GM12801 (cell line): ENCODE results near the gene WDR18.

Source experiments
- TF ChIP-seq, protein P1 (sequence below): IDR thresholded peaks from one replicate; pipeline ENCODE4 v1.5.1; 2011; ENCODE audit warnings: control low read depth; ENCODE audit not compliant: insufficient read length; ENCODE audit errors: extremely low read depth

WDR18 gene

DNA sequence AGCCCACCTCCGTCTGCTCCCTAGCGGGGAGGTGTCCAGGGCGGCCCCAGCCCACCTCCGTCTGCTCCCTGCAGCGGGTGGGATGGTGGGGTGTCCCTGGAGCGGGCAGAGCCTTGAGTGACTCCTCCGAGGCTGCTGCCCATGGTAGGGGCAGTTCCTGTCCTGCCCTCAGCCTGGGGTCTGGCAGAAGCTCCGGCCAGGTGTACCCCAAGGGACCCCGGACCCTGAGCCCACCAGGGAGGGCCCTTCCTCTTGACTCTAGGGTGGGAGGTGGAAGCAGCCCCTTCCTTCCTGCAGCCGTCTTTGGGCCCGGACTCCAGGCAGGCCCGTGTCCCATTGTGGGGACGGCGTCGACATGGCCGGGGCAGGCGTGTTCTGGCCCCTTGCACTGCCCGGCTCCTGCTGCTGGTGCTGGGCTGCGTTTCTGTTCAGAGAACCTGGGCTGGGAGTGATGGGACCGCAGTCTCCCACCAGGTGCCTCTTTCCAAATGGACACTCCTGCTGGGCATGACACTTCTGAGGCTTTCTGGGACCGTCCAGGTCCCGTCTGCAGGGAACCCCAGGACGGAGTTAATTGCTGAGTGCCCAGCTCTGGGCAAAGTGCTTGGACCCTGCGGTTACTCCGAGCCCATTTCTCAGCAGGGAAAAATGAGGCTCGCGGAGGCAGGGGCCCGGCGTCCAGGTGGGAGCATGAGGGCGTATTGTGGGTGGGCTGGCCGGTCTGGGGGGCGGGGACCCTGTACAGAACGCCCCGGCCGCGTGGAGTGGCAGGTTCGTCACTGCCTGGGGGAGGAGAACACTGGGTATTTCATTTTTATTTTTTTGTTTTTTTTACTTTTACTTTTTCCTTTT lies 38.5 kb upstream of the WDR18 start:
- TF ChIP-seq, protein P1, sequence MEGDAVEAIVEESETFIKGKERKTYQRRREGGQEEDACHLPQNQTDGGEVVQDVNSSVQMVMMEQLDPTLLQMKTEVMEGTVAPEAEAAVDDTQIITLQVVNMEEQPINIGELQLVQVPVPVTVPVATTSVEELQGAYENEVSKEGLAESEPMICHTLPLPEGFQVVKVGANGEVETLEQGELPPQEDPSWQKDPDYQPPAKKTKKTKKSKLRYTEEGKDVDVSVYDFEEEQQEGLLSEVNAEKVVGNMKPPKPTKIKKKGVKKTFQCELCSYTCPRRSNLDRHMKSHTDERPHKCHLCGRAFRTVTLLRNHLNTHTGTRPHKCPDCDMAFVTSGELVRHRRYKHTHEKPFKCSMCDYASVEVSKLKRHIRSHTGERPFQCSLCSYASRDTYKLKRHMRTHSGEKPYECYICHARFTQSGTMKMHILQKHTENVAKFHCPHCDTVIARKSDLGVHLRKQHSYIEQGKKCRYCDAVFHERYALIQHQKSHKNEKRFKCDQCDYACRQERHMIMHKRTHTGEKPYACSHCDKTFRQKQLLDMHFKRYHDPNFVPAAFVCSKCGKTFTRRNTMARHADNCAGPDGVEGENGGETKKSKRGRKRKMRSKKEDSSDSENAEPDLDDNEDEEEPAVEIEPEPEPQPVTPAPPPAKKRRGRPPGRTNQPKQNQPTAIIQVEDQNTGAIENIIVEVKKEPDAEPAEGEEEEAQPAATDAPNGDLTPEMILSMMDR = no peak

DNA sequence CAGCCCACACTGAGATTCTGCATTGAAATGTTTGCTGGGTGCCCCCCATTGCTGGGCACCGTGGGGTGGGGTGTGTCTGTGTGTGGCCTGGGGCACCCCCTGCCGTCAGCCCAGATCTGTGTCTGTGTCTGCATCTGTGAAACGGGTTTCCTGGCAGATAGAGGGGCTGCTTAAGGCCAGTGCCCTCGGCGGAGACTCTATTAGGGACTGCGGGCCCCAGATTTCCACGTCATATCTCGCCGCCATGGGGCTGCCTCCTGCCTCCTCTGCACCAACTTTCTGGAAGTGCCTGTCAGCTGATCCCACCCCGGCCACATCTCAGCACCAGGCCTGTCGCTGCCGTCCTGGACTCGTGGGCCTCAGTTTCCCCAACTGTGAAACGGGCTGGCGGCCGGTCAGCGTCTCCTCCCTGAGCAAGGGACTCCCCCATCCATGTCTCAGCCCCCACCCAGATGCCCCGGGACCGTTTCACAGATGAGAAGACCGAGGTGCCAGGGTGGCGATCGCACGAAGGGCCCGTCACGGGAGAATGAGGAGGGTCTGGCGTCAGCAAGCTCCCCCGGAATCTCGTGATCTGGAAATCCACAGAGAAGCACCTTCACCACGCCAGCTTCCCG lies 36.9 kb upstream of the WDR18 start:
- TF ChIP-seq, protein P1 = no peak

DNA sequence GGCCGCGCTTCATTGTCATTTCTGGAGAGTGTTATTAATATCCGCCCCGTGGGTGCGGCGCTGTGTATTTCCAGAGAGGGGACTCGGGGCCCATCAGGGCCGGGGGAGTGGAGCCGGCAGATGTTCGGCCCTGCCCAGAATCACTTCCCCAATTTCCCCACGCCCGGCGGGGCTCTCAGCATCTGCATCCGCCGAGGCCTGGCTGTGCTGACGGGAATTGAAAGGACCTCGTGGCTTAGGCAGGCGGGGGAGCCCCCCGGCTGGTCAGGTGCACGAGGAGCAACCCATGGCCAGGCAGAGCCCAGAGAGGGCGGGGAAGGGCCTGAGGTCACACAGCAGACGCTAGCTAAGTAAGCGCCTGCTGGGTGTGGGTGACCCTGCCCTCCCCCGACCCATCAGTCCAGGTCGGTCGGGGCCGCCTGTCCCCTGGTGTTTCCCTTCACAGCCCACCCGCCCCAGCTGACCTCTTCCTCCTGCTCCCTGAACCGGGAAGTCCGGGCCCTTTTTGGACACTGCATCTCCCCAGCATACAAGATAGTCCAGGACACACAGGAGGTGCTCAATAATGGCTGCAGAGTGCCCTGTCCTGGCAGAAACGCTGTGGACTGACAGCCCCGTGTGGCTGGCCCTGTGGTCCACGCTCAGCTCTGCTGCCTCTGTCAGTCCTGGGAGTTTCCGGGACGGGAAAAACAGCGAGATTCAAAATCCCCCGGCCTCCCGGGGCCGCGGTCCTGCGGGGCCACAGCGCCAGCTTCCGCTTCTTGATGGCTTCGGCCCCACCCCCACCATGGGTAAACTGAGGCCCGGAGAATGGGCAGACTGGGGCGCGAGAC lies 36.2 kb upstream of the WDR18 start:
- TF ChIP-seq, protein P1 = no peak

DNA sequence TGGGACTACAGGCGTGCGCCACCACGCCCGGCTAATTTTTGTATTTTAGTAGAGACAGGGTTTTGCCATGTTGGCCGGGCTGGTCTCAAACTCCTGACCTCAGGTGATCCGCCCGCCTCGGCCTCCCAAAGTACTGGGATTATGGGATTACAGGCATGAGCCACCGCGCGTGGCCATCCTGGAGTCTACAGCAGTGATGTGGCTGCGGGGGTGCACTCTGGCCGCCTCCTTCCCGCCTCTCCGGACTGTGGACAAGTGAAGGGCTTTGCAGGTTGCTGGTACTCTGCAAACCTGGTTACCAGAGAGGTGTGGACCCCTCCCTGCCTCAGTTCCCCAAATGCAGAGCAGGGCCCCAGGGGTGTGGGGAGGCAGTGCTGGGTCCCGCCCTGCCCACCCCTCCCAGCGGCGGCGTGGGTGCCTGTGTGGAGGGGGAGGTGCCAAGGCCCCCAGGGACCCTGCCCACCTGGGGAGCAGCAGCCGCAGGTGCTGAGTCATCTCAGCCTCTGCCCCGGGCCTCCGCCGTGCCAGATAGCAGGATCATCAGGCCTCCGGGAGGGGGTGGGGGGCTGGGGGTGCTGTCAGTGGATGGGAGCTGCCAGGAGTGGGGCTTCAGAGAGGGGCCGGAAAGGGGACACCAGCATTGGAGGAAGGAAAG lies 35.2 kb upstream of the WDR18 start:
- TF ChIP-seq, protein P1 = no peak

DNA sequence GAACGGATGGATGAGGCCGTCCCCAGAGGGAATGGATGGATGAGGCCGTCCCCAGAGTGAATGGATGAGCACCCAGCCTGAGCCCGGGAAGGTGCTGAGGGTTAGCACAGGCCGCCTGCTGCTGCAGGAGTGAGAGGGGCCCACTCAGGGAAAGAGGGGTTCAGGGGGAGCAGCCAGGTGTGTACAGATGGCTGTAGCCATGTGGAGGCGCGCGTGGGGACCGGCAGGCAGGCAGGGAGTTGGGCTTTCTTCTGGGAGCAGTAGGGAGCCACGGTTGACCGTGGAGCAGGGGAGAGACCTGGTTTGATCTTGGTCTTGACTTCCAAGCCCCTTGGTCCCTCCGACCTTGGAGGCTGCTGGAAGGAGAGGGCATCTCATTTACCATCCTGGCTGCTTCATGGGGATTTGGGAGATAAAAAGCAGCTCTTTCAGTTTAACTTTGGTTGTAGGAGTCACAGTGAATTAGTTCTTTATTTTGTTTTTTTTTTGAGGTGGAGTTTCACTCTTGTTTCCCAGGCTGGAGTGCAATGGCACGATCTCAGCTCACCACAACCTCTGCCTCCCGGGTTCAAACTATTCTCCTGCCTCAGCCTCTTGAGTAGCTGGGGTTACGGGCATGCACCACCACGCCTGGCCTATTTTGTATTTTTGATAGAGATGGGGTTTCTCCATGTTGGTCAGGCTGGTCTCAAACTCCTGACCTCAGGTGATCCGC lies 33.6 kb upstream of the WDR18 start:
- TF ChIP-seq, protein P1 = no peak

DNA sequence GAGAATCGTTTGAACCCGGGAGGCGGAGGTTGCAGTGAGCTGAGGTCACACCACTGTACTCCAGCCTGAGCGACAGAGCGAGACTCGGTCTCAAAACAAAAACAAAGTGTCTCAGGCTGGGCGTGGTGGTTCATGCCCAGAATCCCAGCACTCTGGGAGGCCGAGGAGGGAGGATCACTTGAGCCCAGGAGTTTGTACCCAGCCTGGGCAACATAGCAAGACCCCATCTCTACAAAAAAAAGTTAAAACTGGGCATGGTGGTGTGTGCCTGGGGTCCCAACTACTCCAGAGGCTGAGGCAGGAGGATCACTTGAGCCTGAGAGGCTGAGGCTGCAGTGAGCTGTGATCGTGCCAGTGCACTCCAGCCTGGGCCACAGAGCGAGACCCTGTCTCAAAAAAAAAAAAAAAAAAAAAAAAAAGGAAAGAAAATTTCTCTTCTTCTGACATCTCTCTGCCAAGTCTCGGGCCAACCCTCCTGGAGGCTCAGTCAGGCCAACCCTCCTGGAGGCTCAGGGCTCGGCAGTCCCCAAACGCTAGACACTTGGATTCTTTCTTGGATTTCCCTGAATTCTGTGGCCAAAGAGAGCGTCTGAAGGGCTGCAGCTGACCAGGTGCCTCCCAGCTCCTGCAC lies 32.0 kb upstream of the WDR18 start:
- TF ChIP-seq, protein P1 = no peak
